Measurements from ENCODE around the gene GNG12.

The GNG12 gene

GRCh38 chr1:67700692-67701410 is 132.4 kb downstream of the GNG12 start:
- in situ Hi-C loops (cut with MboI; ENCODE audit: low sequenced_read_pairs, unreplicated experiment), result no loop called here
- no peak for TF ChIP-seq CTCF (IDR thresholded peaks at IDR 0.05; ENCODE audit: borderline replicate concordance, control extremely low read depth, extremely low read depth, insufficient read depth, missing control alignments)
- DNase-seq (ENCODE audit: low spot score), result peak; percentile 50

DNA sequence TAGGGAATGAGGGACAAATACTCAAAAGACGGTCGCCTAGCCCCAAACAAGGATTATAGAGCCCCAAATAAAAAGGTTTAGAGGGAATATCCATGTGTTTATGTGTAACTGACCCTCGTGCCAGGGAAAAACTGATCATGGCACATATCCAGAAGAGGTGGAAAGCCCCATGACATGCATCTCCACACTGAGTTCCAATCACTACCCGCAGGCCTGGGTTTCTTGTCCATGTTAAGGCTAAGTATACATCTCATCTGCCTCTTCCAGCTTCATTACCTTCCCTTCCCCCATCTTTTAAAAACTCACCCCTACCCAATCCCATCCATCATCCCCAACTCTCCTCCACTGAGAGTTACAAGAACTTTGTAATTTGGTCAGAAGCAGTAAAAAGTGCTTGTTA is 133.0 kb downstream of the GNG12 start:
- no peak for TF ChIP-seq CTCF (IDR thresholded peaks at IDR 0.05; ENCODE audit: borderline replicate concordance, control extremely low read depth, extremely low read depth, insufficient read depth, missing control alignments)
- no peak for DNase-seq (ENCODE audit: low spot score)
- in situ Hi-C loops (cut with MboI; ENCODE audit: low sequenced_read_pairs, unreplicated experiment), result no loop called here

DNA sequence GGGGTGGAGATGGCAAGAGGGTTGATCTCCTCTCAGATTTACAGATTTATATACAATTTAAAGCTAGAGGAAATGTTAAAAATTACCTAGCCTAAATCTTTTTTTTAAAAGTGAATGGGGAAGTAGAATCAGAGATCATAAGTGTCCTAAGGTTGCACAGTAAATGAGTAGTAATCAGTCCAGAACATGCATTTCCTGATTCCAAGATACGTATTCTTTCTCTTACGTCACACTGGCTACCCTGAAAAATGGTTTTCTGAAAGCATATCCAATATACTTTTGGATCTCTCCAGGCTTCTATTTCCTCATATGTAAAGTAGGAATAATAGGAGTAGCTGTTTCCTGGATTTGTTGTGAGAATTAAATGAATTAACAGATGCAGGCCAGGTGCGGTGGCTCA is 136.6 kb downstream of the GNG12 start:
- no peak for TF ChIP-seq CTCF (IDR thresholded peaks at IDR 0.05; ENCODE audit: borderline replicate concordance, control extremely low read depth, extremely low read depth, insufficient read depth, missing control alignments)
- in situ Hi-C loops (cut with MboI; ENCODE audit: low sequenced_read_pairs, unreplicated experiment), result no loop called here
- no peak for DNase-seq (ENCODE audit: low spot score)

GRCh38 chr1:67695963-67696362 is 137.3 kb downstream of the GNG12 start:
- in situ Hi-C loops (cut with MboI; ENCODE audit: low sequenced_read_pairs, unreplicated experiment), result no loop called here
- no peak for TF ChIP-seq CTCF (IDR thresholded peaks at IDR 0.05; ENCODE audit: borderline replicate concordance, control extremely low read depth, extremely low read depth, insufficient read depth, missing control alignments)
- no peak for DNase-seq (ENCODE audit: low spot score)

DNA sequence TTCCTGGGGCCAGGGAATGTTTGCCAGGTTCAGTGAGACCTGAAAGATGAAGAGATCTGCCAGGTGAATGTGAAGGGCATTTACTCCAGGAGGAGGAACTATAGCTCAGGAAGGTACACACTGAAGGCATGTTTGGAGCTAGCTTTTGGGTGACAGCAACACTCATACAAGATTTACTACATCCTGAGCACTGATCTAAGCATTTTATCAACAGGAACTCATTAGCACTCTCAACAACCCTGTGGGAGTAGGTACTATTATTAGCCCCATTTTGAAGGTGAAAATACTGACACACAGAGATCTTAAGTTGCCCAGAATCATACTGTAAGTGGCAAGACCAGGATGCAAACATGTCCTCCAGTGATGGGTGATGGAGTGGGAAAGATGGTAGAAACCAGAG is 141.6 kb downstream of the GNG12 start:
- DNase-seq (ENCODE audit: low spot score), result no peak
- in situ Hi-C loops (cut with MboI; ENCODE audit: low sequenced_read_pairs, unreplicated experiment), result no loop called here
- no peak for TF ChIP-seq CTCF (IDR thresholded peaks at IDR 0.05; ENCODE audit: borderline replicate concordance, control extremely low read depth, extremely low read depth, insufficient read depth, missing control alignments)

DNA sequence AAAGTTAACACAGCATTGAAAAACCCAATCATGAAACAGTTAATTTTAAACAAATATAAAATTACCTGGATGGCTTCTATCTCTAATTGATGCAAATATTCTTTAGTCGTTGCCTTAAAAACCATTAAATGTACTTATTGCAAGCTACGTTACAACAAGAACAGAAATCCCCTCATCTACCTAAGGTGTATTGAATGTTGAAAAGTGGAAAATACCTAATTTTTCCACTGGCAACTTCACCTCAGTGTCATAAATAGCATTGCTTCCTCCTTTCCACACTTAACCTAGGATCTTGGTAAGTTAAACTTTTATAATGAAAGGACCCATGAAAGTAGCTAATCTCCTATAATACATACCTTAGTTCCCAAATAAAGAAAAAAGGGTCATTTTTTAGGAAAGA is 142.9 kb downstream of the GNG12 start:
- in situ Hi-C loops (cut with MboI; ENCODE audit: low sequenced_read_pairs, unreplicated experiment), result no loop called here
- DNase-seq (ENCODE audit: low spot score), result no peak

More for the DNA sequence above, 142.9 kb downstream of the GNG12 start:
- TF ChIP-seq CTCF (IDR thresholded peaks at IDR 0.05; ENCODE audit: borderline replicate concordance, control extremely low read depth, extremely low read depth, insufficient read depth, missing control alignments), result no peak
